HCT116 (cell line): Measurements from ENCODE around the gene TMEM132D. TPM values are rescaled to one million over a fixed set of nuclear protein-coding genes. Genes with fewer than 3 reads are reported as not detected.

Experiments
- ATAC-seq: fragments of 200-7000 bp; cut with Tn5 transposase; 2 replicates; pipeline ENCODE4 v1.9.1; 2020; ENCODE audit warnings: mild to moderate bottlenecking, moderate library complexity
- BruUV-seq: library from RNA; stranded (reverse); fragments of 400-500 nt; replicated peaks from 2 replicates; lab custom pipeline; 2021; lab: Mats Ljungman, UMichigan
- CTCF ChIA-PET: fragments of 300-600 bp; sonication (Branson Sonifier 250); formaldehyde crosslinking; loops from one replicate; lab custom pipeline; 2021; ENCODE audit warnings: antibody characterized with exemption; lab: Charles Lee
- POLR2A ChIA-PET: fragments of 300-600, 350-600 bp; sonication (Branson Sonifier 250); formaldehyde crosslinking; loops from one replicate; lab custom pipeline; 2021; ENCODE audit warnings: antibody characterized with exemption; lab: Charles Lee
- RAD21 ChIA-PET, 2 experiments: fragments of 300-600 bp; sonication (Branson Sonifier 250); formaldehyde crosslinking; loops; one replicate each; lab custom pipeline; 2023; ENCODE audit warnings: low total read pairs in 2 of 2; ENCODE audit not compliant: uncharacterized antibody in 2 of 2, unreplicated experiment in 2 of 2, low non-redundant PET in 1 of 2; lab: Charles Lee
- DNase-seq: peaks from one replicate; pipeline ENCODE4 v3.0.0-alpha.2; 2010; ENCODE audit warnings: low read depth, low spot score
- H2AFZ ChIP-seq: fragments of 200-600 bp; shearing (Covaris generic), sonication (generic); 2 replicates; pipeline ENCODE4 v1.6.1; 2017; ENCODE audit warnings: low read depth, mixed run types, mixed read lengths, antibody characterized with exemption, low read length; ENCODE audit not compliant: poor library complexity, severe bottlenecking
- H3K27ac ChIP-seq: 2 replicates; pipeline ENCODE4 v1.5.1; 2012; ENCODE audit warnings: low read depth, low read length
- H3K27me3 ChIP-seq: fragments of 200-600 bp; sonication (generic); 2 replicates; pipeline ENCODE4 v1.6.1; 2016; ENCODE audit warnings: mixed run types, low read length, mixed read lengths; ENCODE audit not compliant: insufficient read depth
- H3K36me3 ChIP-seq, 2 experiments: fragments of 200-500 bp in 1 of 2; fragments of 200-600 bp in 1 of 2; sonication (Bioruptor generic) in 1 of 2; sonication (generic) in 1 of 2; 2 replicates each; pipeline versions ENCODE4 v1.5.1 to v1.6.1; 2014 to 2016; ENCODE audit warnings: low read length in 2 of 2, inconsistent platforms in 1 of 2, mixed read lengths in 1 of 2, mixed run types in 1 of 2; ENCODE audit not compliant: insufficient read depth in 2 of 2, control insufficient read depth in 1 of 2
- H3K4me1 ChIP-seq, 2 experiments: fragments of 200-600 bp in 1 of 2; sonication (generic) in 1 of 2; 2 replicates each; pipeline versions ENCODE4 v1.5.1 to v1.6.1; 2012 to 2017; ENCODE audit warnings: low read length in 2 of 2, inconsistent platforms in 1 of 2, mild to moderate bottlenecking in 1 of 2, mixed read lengths in 1 of 2, mixed run types in 1 of 2, moderate library complexity in 1 of 2; ENCODE audit not compliant: insufficient read depth in 2 of 2, control insufficient read depth in 1 of 2
- H3K4me2 ChIP-seq: fragments of 200-600 bp; sonication (generic); 2 replicates; pipeline ENCODE4 v1.6.1; 2017; ENCODE audit warnings: mixed run types, low read length, mixed read lengths
- H3K4me3 ChIP-seq, 2 experiments: fragments of 200-600 bp in 1 of 2; sonication (generic) in 1 of 2; replicated peaks in 1 of 2; 2 replicates each; pipeline ENCODE4 v1.5.1; 2011 to 2016; ENCODE audit warnings: low read length in 2 of 2, control low read depth in 1 of 2, low read depth in 1 of 2, mild to moderate bottlenecking in 1 of 2, mixed read lengths in 1 of 2, mixed run types in 1 of 2
- H3K79me2 ChIP-seq: fragments of 200-600 bp; sonication (generic); 2 replicates; pipeline ENCODE4 v1.6.1; 2017; ENCODE audit warnings: mild to moderate bottlenecking, mixed run types, low read length, moderate library complexity, mixed read lengths; ENCODE audit not compliant: insufficient read depth
- H3K9ac ChIP-seq: fragments of 200-600 bp; sonication (generic); 2 replicates; pipeline ENCODE4 v1.6.1; 2016; ENCODE audit warnings: low read length, mixed read lengths
- H3K9me2 ChIP-seq: fragments of 200-600 bp; sonication (generic), shearing (Covaris generic); 2 replicates; pipeline ENCODE4 v1.6.1; 2017; ENCODE audit warnings: mixed run types, mild to moderate bottlenecking, moderate library complexity; ENCODE audit not compliant: insufficient read depth
- H3K9me3 ChIP-seq, 2 experiments: fragments of 200-500 bp in 1 of 2; fragments of 200-600 bp in 1 of 2; sonication (Bioruptor generic) in 1 of 2; sonication (generic) in 1 of 2; 2 replicates each; pipeline ENCODE4 v1.6.1; 2014 to 2017; ENCODE audit warnings: low read length in 2 of 2, mixed read lengths in 2 of 2, inconsistent platforms in 1 of 2, low read depth in 1 of 2, mild to moderate bottlenecking in 1 of 2, mixed run types in 1 of 2, moderate library complexity in 1 of 2; ENCODE audit not compliant: control insufficient read depth in 1 of 2, insufficient read depth in 1 of 2
- H4K20me1 ChIP-seq: fragments of 200-600 bp; sonication (generic), shearing (Covaris generic); 2 replicates; pipeline ENCODE4 v1.6.1; 2017; ENCODE audit warnings: mixed run types, mild to moderate bottlenecking, moderate library complexity; ENCODE audit not compliant: insufficient read depth
- EGR1 ChIP-seq: IDR thresholded peaks from 2 replicates; pipeline ENCODE4 v1.6.1; 2012; ENCODE audit warnings: low read depth
- EZH2phosphoT487 ChIP-seq: fragments of 200-600 bp; IDR thresholded peaks from 2 replicates; pipeline ENCODE4 v1.6.1; 2018; ENCODE audit warnings: antibody characterized with exemption, borderline replicate concordance
- JUND ChIP-seq: IDR thresholded peaks from 2 replicates; pipeline ENCODE4 v1.6.1; 2012
- POLR2AphosphoS5 ChIP-seq: IDR thresholded peaks from 2 replicates; pipeline ENCODE4 v1.6.1; 2011; ENCODE audit warnings: mild to moderate bottlenecking, low read depth, low read length, moderate library complexity
- RAD21 ChIP-seq: IDR thresholded peaks from 2 replicates; pipeline ENCODE4 v1.6.1; 2012; ENCODE audit warnings: low read depth, mild to moderate bottlenecking
- SIN3A ChIP-seq: IDR thresholded peaks from 2 replicates; pipeline ENCODE4 v1.6.1; 2012; ENCODE audit warnings: low read depth
- SRF ChIP-seq: IDR thresholded peaks from 2 replicates; pipeline ENCODE4 v1.6.1; 2012; ENCODE audit warnings: low read depth
- TCF7L2 ChIP-seq: IDR thresholded peaks from 2 replicates; pipeline ENCODE4 v1.7.0; 2011; ENCODE audit warnings: borderline replicate concordance, inconsistent platforms; ENCODE audit not compliant: insufficient read depth, insufficient read length; ENCODE audit errors: extremely low read depth
- YY1 ChIP-seq: IDR thresholded peaks from 2 replicates; pipeline ENCODE4 v1.6.1; 2011; ENCODE audit warnings: low read length, low read depth, moderate library complexity, mild to moderate bottlenecking; ENCODE audit not compliant: insufficient replicate concordance; ENCODE audit errors: extremely low read depth
- ZFX ChIP-seq: fragments of 450-650 bp; IDR thresholded peaks from 2 replicates; pipeline ENCODE4 v1.6.1; 2017
- ZNF274 ChIP-seq: fragments of 200-500 bp; sonication (Bioruptor generic); IDR thresholded peaks from 2 replicates; pipeline ENCODE4 v1.6.1; 2014; ENCODE audit warnings: mild to moderate bottlenecking, low read depth, low read length, inconsistent platforms
- intact Hi-C: fragments of 100-400 bp; cut with micrococcal nuclease; formaldehyde crosslinking; loops from 2 replicates; pipeline ENCODE4 v1.10.0; 2022
- total RNA-seq: library from RNA; stranded (reverse); gene quantifications from one replicate; pipeline ENCODE4 v1.2.1, GENCODE V29; 2021; ENCODE audit not compliant: unreplicated experiment
- TF ChIP-seq, protein P1 (sequence below): IDR thresholded peaks from 2 replicates; pipeline ENCODE4 v1.6.1; 2012
- TF ChIP-seq, protein P2 (sequence below): IDR thresholded peaks from 2 replicates; pipeline ENCODE4 v1.6.1; 2011; ENCODE audit warnings: mild to moderate bottlenecking, low read length, moderate library complexity; ENCODE audit not compliant: insufficient replicate concordance; ENCODE audit errors: extremely low read depth
- TF ChIP-seq, protein P3 (sequence below): IDR thresholded peaks from 2 replicates; pipeline ENCODE4 v1.6.1; 2012; ENCODE audit warnings: low read depth

Gene TMEM132D
- total RNA-seq, 1 experiment from 2014 or later: not detected

DNA sequence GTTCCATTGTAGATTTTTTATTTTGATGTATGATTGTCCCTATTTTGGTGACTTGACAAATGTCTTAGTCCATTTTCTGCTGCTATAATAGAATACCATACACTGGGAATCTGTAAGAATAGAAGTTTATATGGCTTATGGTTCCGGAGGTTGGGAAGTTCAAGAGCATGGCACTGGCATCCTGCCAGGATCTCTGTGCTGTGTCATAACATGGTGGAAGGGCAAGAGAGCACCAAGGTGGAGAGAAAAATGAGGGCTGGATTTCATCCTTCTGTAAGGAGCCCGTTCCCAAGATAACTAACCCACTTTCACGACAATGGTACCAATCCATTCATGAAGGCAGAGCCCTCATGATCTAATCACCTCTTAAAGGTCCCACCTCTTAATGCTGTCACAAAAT, 176.7 kb downstream of the TMEM132D start:
- no peak overlapping the region for H3K9ac ChIP-seq
- RAD21 ChIA-PET: no interaction called here
- H3K27me3 ChIP-seq: no peaks in the 10 kb centered on the region
- no peaks in the 10 kb centered on the region for H3K36me3 ChIP-seq
- H3K79me2 ChIP-seq: no peaks in the 10 kb centered on the region
- no peak overlapping the region for H2AFZ ChIP-seq
- POLR2A ChIA-PET: no interaction called here
- H4K20me1 ChIP-seq: no peaks in the 10 kb centered on the region
- no peak for ATAC-seq
- H3K9me3 ChIP-seq: peaks cover 14 to 15% of the 10 kb centered on the region in 2 experiments; a peak in 2 of 4 replicates
- no peak overlapping the region for H3K4me2 ChIP-seq
- no peaks in the 10 kb centered on the region for H3K4me1 ChIP-seq
- TF ChIP-seq, protein P1, sequence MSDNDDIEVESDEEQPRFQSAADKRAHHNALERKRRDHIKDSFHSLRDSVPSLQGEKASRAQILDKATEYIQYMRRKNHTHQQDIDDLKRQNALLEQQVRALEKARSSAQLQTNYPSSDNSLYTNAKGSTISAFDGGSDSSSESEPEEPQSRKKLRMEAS: no peak
- TF ChIP-seq YY1: no peak
- H3K4me3 ChIP-seq: no peak overlapping the region
- CTCF ChIA-PET: no interaction called here
- H3K27ac ChIP-seq: no peak overlapping the region
- BruUV-seq: no TSS peak
- no peak for DNase-seq
- H3K9me2 ChIP-seq: no peaks in the 10 kb centered on the region
- intact Hi-C loops: no loop called here

DNA sequence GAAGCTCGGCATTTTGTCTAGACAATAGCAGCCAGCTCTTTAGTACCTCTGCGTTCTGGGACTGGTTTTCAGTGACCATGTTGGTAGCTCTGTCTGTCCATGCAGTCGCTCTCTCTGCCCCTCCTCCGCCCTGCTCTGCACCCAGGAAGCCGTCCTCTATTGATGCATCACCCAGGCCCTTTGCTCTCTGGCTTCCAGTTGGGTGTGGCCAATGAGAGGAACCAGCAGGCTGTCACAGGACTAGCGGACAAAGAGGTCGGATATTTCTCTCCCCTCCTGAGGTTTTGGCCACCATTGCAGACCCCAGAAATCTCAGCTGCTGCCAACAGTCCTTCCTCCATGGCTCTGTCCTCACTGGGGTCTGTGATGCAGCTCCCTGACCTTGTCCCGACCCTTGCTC, 180.6 kb downstream of the TMEM132D start:
- Histone ChIP-seq H3K9me2 (no peaks in the 10 kb centered on the region), H3K27me3 (no peaks in the 10 kb centered on the region), H3K9ac (no peak overlapping the region), H3K4me3 (no peak overlapping the region), H3K36me3 (no peaks in the 10 kb centered on the region), H4K20me1 (no peaks in the 10 kb centered on the region), H3K4me2 (no peak overlapping the region), H3K79me2 (no peaks in the 10 kb centered on the region), H3K27ac (no peak overlapping the region), H3K9me3 (peaks cover 20 to 23% of the 10 kb centered on the region in 2 experiments; a peak in 2 of 4 replicates), H2AFZ (no peak overlapping the region), H3K4me1 (no peaks in the 10 kb centered on the region)
- BruUV-seq: no TSS peak
- ChIA-PET POLR2A (no interaction called here), RAD21 (no interaction called here), CTCF (no interaction called here)
- no peak for ATAC-seq
- intact Hi-C loops: no loop called here
- no peak for DNase-seq
- TF ChIP-seq, protein P1: no peak
- TF ChIP-seq SIN3A (no peak), EZH2phosphoT487 (no peak), SRF (no peak), ZFX (no peak), YY1 (no peak), ZNF274 (no peak), POLR2AphosphoS5 (no peak), JUND (no peak), TCF7L2 (no peak), RAD21 (no peak), EGR1 (no peak)
- TF ChIP-seq, protein P2, sequence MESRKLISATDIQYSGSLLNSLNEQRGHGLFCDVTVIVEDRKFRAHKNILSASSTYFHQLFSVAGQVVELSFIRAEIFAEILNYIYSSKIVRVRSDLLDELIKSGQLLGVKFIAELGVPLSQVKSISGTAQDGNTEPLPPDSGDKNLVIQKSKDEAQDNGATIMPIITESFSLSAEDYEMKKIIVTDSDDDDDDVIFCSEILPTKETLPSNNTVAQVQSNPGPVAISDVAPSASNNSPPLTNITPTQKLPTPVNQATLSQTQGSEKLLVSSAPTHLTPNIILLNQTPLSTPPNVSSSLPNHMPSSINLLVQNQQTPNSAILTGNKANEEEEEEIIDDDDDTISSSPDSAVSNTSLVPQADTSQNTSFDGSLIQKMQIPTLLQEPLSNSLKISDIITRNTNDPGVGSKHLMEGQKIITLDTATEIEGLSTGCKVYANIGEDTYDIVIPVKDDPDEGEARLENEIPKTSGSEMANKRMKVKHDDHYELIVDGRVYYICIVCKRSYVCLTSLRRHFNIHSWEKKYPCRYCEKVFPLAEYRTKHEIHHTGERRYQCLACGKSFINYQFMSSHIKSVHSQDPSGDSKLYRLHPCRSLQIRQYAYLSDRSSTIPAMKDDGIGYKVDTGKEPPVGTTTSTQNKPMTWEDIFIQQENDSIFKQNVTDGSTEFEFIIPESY: no peak
- TF ChIP-seq, protein P3, sequence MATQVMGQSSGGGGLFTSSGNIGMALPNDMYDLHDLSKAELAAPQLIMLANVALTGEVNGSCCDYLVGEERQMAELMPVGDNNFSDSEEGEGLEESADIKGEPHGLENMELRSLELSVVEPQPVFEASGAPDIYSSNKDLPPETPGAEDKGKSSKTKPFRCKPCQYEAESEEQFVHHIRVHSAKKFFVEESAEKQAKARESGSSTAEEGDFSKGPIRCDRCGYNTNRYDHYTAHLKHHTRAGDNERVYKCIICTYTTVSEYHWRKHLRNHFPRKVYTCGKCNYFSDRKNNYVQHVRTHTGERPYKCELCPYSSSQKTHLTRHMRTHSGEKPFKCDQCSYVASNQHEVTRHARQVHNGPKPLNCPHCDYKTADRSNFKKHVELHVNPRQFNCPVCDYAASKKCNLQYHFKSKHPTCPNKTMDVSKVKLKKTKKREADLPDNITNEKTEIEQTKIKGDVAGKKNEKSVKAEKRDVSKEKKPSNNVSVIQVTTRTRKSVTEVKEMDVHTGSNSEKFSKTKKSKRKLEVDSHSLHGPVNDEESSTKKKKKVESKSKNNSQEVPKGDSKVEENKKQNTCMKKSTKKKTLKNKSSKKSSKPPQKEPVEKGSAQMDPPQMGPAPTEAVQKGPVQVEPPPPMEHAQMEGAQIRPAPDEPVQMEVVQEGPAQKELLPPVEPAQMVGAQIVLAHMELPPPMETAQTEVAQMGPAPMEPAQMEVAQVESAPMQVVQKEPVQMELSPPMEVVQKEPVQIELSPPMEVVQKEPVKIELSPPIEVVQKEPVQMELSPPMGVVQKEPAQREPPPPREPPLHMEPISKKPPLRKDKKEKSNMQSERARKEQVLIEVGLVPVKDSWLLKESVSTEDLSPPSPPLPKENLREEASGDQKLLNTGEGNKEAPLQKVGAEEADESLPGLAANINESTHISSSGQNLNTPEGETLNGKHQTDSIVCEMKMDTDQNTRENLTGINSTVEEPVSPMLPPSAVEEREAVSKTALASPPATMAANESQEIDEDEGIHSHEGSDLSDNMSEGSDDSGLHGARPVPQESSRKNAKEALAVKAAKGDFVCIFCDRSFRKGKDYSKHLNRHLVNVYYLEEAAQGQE: no peak
